Esophagus squamous epithelium (tissue), 4 donors: Measurements from ENCODE around the gene ABCG2.

ENCODE experiments used
- POLR2A ChIP-seq, 4 donors: fragments of 450-650 bp; IDR thresholded peaks; one replicate each; pipeline ENCODE4 v1.6.1; 2017; ENCODE audit warnings: antibody characterized with exemption in 4 of 4, mild to moderate bottlenecking in 4 of 4, moderate library complexity in 3 of 4
- TF ChIP-seq, protein P1 (sequence below), 6 experiments: fragments of 450-650 bp in 4 of 6; fragments of 200-600 bp in 2 of 6; sonication (generic) in 2 of 6; IDR thresholded peaks; one replicate each; pipeline ENCODE4 v1.5.1; 2016 to 2019; ENCODE audit warnings: antibody characterized with exemption in 6 of 6, mild to moderate bottlenecking in 4 of 6, moderate library complexity in 4 of 6

DNA sequence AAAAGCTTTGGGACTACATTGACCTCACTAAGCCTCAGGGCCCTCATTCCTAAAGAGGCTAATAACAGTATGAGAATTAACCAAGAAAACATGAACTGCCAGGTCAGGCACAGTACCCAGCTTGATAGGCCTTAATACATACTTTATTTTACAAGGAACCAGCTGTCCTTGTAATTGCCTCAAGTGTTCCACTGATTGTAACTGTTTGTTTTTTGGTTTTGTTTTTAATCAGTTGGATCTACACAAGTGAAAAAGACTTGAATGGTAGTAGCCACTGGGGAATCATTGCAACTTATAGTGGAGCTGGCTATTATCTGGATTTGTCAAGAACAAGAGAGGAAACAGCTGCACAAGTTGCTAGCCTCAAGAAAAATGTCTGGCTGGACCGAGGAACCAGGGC, 115.4 kb downstream of the ABCG2 start:
- TF ChIP-seq, protein P1, sequence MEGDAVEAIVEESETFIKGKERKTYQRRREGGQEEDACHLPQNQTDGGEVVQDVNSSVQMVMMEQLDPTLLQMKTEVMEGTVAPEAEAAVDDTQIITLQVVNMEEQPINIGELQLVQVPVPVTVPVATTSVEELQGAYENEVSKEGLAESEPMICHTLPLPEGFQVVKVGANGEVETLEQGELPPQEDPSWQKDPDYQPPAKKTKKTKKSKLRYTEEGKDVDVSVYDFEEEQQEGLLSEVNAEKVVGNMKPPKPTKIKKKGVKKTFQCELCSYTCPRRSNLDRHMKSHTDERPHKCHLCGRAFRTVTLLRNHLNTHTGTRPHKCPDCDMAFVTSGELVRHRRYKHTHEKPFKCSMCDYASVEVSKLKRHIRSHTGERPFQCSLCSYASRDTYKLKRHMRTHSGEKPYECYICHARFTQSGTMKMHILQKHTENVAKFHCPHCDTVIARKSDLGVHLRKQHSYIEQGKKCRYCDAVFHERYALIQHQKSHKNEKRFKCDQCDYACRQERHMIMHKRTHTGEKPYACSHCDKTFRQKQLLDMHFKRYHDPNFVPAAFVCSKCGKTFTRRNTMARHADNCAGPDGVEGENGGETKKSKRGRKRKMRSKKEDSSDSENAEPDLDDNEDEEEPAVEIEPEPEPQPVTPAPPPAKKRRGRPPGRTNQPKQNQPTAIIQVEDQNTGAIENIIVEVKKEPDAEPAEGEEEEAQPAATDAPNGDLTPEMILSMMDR (IDR thresholded peaks at IDR 0.05) = no peak
- TF ChIP-seq POLR2A (IDR thresholded peaks at IDR 0.05) = no peak
